Stimulated activated CD4-positive, alpha-beta T cell treated with anti-CD3 and anti-CD28 coated beads, Interleukin-12 subunit alpha, Interleukin-12 subunit beta, amount 100 ng/mL, for 4 hours (primary cell): Measurements from ENCODE around the gene COLQ.
"Not testable (repeated sequence)": the region's sequence is repeated elsewhere in the genome, so short reads cannot be mapped to it uniquely, and the experiment has no call there.

ENCODE experiments used
- DNase-seq: peaks from one replicate; pipeline ENCODE4 v3.0.0-alpha.2; 2020

Gene COLQ

DNA sequence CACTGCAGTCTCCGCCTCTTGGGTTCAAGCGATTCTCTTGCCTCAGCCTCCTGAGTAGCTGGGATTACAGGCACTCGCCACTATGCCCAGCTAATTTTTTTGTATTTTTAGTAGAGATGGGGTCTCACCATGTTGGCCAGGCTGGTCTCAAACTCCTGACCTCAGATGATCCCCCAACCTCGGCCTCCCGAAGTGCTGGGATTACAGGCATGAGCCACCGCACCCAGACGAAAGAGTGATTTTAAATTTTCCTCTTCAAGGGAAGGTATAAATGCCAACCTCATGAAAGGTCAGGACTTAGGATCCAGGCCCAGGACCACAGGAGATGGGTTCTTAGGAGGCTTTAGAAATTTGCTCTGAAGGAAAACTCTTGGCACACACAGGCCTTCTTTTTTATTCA lies 110.5 kb downstream of the COLQ start:
- not testable (repeated sequence) for DNase-seq

DNA sequence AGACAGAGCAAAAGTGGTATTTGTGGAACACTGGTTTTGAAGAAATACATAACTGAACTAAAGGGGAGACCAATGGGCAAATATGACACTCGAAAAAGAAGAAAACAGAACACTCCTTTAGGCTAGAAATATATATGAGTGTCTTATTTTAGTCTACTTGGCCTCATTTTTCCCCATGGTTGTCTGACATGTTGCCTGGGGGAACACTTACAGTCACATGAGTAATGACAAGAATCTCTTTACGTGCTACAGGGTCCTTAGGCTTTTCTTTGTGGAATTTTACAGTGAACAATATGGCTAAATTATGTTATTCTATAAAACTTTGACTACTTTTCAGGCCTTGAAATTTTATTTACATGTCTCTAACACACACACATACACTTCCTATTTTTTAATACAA lies 111.7 kb downstream of the COLQ start:
- DNase-seq: no peak

DNA sequence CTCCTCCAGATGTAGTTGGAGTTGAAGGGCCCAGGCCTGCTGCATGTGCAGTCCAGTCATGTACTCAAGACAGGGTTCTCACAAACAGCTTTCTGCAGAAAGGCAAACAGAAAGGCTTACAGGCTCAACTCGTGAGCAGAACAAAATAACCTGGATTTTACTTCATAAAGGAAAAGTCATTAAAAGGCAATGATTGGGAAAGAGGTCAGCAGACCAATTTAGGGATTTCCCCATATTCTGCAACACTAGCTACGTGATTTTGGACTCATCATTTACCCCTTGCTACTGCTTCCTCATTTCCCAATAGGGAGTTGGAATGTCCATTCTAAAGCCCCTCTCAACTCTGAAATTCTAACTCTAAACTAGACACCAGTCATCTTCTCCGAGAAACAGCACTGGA lies 112.3 kb downstream of the COLQ start:
- DNase-seq: no peak

DNA sequence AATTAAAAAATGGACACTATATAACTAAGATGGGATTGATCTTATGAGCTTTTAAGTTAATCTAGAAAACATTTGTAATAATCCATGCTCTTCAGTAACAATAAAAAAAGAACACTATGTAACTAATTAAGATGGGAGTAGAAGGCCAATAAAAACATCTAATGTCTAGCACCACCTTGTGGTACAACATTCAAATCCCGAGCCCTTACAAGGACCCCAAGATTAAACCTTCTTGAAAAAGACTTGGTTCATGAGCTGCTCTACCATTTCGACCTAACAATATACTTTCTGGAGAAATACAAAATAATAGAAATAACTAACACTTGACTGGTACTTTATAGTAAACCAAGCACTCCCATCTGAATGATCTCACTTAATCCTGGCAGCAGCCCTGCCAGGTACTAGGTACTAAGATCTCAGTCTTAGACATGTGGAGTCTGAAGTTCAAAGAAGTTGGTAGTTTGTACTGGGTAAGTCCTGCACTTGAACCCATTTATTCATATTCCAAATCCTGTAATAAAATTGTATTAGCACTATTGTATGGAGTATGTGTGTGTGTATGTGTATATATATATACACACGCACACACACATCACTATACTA lies 116.0 kb downstream of the COLQ start:
- no peak for DNase-seq

DNA sequence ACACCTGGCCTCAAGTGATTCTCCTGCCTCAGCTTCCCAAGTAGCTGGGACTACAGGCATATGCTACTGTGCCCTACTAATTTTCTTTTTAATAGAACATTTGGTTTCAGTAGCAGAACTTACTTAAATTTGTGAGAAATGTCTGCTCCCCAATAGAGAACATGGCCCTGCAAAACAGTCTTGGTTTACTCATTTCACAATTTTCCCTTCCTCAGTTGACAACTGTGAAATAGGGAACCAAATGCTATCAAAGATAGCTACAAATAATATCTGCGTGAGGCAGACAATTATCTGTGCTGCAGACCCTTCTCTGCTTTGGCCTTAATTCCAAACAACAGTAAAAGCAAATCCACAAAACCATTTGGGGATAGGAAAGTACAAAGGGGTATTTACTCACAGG lies 116.7 kb downstream of the COLQ start:
- no peak for DNase-seq

DNA sequence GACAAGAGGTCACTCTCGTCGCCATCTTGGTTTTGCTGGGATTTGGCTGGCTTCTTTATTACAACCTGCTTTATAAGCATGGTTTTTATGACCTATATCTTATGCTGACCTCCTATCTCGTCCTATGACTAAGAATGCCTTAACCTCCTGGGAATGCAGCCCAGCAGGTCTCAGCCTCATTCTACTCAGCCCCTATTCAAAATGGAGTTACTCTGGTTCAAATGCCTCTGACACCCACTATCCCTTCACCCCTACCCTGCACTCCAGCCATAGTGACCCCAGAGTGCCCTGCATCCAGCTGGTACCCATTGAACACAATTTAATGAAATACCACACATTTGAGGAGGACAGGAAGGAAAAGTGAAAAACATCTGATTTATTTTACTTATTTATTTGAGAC lies 117.5 kb downstream of the COLQ start:
- DNase-seq: no peak

DNA sequence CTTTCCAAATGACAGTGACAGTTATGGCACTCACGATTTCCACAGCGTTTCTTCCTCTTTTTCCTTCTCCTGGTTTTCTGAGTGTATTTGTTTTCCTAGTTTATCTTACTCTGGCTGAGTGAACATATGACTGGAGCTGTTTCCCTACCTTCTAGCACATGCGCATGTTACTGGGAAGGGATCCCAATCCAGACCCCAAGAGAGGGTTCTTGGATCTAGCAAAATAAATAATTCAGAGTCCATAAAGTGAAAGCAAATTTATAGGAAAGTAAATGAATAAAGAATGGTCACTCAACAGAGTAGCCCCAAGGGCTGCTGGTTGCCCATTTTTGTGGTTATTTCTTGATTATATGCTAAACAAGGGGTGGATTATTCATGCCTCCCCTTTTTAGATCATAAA lies 118.0 kb downstream of the COLQ start:
- no peak for DNase-seq

DNA sequence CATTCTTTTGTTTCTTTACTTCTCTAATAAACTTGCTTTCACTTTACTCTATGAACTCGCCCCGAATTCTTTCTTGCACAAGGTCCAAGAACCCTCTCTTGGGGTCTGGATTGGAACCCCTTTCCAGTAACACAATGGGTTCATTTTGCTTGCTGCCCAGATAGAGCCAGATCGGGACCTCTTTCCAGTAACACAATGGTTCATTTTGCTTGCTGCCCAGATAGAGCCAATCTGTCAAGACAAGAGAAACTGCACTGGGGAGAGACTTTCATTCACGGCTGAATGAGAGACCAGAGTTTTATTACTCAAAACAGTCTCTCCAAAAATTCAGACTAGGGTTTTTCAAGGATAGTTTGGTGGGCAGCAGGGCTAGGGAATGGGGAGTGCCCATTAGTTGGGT lies 119.6 kb downstream of the COLQ start:
- no peak for DNase-seq
